ENCODE measurements around the gene RPUSD1. TPM values are rescaled to one million over a fixed set of nuclear protein-coding genes. Genes with fewer than 3 reads are reported as not detected.

The RPUSD1 gene
- total RNA-seq, 1 experiment from 2014 or later: 48.6 TPM

DNA sequence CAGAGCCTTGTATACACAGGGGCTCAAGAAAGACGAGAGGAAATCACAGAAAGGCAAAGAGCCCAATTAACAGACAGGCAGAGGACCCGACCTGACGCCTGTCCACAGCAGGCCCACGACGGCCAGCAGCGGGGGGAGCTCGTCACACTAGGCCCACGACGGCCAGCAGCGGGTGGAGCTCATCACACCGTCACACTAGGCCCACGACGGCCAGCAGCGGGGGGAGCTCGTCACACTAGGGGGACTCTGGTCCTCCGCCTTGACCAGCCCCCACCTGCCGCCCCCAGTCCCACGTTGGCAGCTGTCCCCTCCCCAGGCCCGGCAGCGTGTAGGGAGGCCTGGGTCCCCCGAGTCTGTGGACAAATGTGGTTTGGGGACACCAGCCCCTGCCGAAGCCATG, 36.0 kb upstream of the RPUSD1 start:
- Histone ChIP-seq H3K56ac (ENCODE audit: insufficient read length, low read depth, low read length) (no peak overlapping the region), H2BK20ac (ENCODE audit: low read depth, low read length, poor library complexity, severe bottlenecking) (no peak overlapping the region), H3K79me1 (ENCODE audit: insufficient read depth, low read depth, low read length, poor library complexity, severe bottlenecking) (no peaks in the 10 kb centered on the region), H4K91ac (ENCODE audit: insufficient read length, low read depth, low read length) (no peak overlapping the region), H4K20me1 (ENCODE audit: control insufficient read depth, insufficient read depth, insufficient read length) (no peaks in the 10 kb centered on the region), H3K79me2 (ENCODE audit: insufficient read depth, low read length) (no peaks in the 10 kb centered on the region), H2AFZ (ENCODE audit: low read length) (no peak overlapping the region), H3T11ph (ENCODE audit: low read length) (no peak overlapping the region), H3K4ac (ENCODE audit: low read depth, low read length) (no peak overlapping the region), H3K27me3 (ENCODE audit: insufficient read depth, low read length) (no peaks in the 10 kb centered on the region), H2BK120ac (ENCODE audit: low read depth, low read length, poor library complexity, severe bottlenecking) (no peak overlapping the region), H3K14ac (ENCODE audit: insufficient read depth, low read length) (no peak overlapping the region), H2AK5ac (ENCODE audit: insufficient read length, low read length) (no peak overlapping the region), H3K9me3 (ENCODE audit: control insufficient read depth, low read depth, low read length) (no peaks in the 10 kb centered on the region), H3K27ac (ENCODE audit: insufficient read length, low read depth, low read length) (no peak overlapping the region), H3K23ac (ENCODE audit: insufficient read length, low read depth, low read length) (no peak overlapping the region), H3K18ac (ENCODE audit: insufficient read length, low read depth, low read length) (peak overlapping the region; percentile 18), H3K4me1 (ENCODE audit: insufficient read depth, low read length) (no peaks in the 10 kb centered on the region), H2BK12ac (ENCODE audit: insufficient read length, low read depth, low read length) (no peak overlapping the region), H3K4me2 (ENCODE audit: insufficient read depth, insufficient read length, low read length) (no peak overlapping the region), H4K5ac (ENCODE audit: insufficient read length, low read depth, low read length) (no peak overlapping the region), H2BK15ac (ENCODE audit: low read depth, low read length) (no peak overlapping the region), H3K23me2 (ENCODE audit: insufficient read length, low read depth, low read length, poor library complexity, severe bottlenecking) (no peaks in the 10 kb centered on the region), H3K9ac (ENCODE audit: extremely low read depth, insufficient read length, low read length) (no peak overlapping the region), H4K8ac (replicated peaks; ENCODE audit: insufficient read length, low read depth, low read length) (no peak overlapping the region), H2BK5ac (ENCODE audit: insufficient read length, low read length) (no peak overlapping the region)
- no peak for DNase-seq
- H3K36me3 Mint-ChIP-seq (ENCODE audit: insufficient read depth in 1 of 3, low read depth in 3 of 3): no peaks in the 10 kb centered on the region
- peaks cover 16 to 21% of the 10 kb centered on the region in 2 experiments for H3K4me1 Mint-ChIP-seq
- TF ChIP-seq, protein P1, sequence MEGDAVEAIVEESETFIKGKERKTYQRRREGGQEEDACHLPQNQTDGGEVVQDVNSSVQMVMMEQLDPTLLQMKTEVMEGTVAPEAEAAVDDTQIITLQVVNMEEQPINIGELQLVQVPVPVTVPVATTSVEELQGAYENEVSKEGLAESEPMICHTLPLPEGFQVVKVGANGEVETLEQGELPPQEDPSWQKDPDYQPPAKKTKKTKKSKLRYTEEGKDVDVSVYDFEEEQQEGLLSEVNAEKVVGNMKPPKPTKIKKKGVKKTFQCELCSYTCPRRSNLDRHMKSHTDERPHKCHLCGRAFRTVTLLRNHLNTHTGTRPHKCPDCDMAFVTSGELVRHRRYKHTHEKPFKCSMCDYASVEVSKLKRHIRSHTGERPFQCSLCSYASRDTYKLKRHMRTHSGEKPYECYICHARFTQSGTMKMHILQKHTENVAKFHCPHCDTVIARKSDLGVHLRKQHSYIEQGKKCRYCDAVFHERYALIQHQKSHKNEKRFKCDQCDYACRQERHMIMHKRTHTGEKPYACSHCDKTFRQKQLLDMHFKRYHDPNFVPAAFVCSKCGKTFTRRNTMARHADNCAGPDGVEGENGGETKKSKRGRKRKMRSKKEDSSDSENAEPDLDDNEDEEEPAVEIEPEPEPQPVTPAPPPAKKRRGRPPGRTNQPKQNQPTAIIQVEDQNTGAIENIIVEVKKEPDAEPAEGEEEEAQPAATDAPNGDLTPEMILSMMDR (conservative IDR thresholded peaks at IDR 0.05): no peak
- peaks cover 20% of the 10 kb centered on the region for H3K27me3 Mint-ChIP-seq (ENCODE audit: low read depth)
- WGBS (ENCODE audit: extremely low coverage, insufficient read length, low lambda C conversion rate): no CpG with 5 or more reads among the region's 22 CpGs
- peak overlapping the region in 1 of 3 experiments; percentile 49; a peak in 2 of 7 replicates for H3K27ac Mint-ChIP-seq
- no peak overlapping the region for H3K4me3 Mint-ChIP-seq
- peaks cover 0 to 4% of the 10 kb centered on the region in 2 experiments; a peak in 1 of 5 replicates for H3K9me3 Mint-ChIP-seq

All from H9 (cell line).